Mesothelial cell of epicardium (in vitro differentiated cells): ENCODE measurements around the gene GNRHR. TPM values are rescaled to one million over a fixed set of nuclear protein-coding genes. Genes with fewer than 3 reads are reported as not detected.
"Not testable (repeated sequence)": the region's sequence is repeated elsewhere in the genome, so short reads cannot be mapped to it uniquely, and the experiment has no call there.

Experiments used
- DNase-seq, 2 experiments: peaks; one replicate each; pipeline ENCODE4 v3.0.0; 2021; ENCODE audit warnings: low spot score in 2 of 2; ENCODE audit not compliant: unreplicated experiment in 2 of 2
- H3K27ac Mint-ChIP-seq: 2 replicates; pipeline ENCODE4 v1.8.0; 2021; ENCODE audit warnings: mixed read lengths
- H3K27me3 Mint-ChIP-seq: 2 replicates; pipeline ENCODE4 v1.8.0; 2021; ENCODE audit warnings: low read depth, mixed read lengths
- H3K36me3 Mint-ChIP-seq: 2 replicates; pipeline ENCODE4 v1.8.0; 2021; ENCODE audit warnings: mixed read lengths
- H3K4me1 Mint-ChIP-seq: 2 replicates; pipeline ENCODE4 v1.8.0; 2021; ENCODE audit warnings: mixed read lengths
- H3K4me3 Mint-ChIP-seq: 2 replicates; pipeline ENCODE4 v1.8.0; 2021; ENCODE audit warnings: mild to moderate bottlenecking, moderate library complexity, mixed read lengths
- H3K9me3 Mint-ChIP-seq: 2 replicates; pipeline ENCODE4 v1.8.0; 2021; ENCODE audit warnings: mixed read lengths
- CTCF ChIP-seq: fragments of 200-600 bp; sonication (generic); IDR thresholded peaks from one replicate; pipeline ENCODE4 v1.5.0; 2021; ENCODE audit warnings: antibody characterized with exemption; ENCODE audit not compliant: unreplicated experiment
- total RNA-seq: library from RNA; stranded (reverse); gene quantifications from 3 replicates; pipeline ENCODE4 v1.2.1, GENCODE V29; 2021

GNRHR gene
- total RNA-seq, 1 donor from 2014 or later = not detected

GRCh38 chr4:67762086-67762485 lies 7.9 kb upstream of the GNRHR start:
- Mint-ChIP-seq H3K9me3 (peaks cover 3% of the 10 kb centered on the region), H3K4me3 (no peak overlapping the region), H3K27me3 (no peaks in the 10 kb centered on the region), H3K27ac (no peak overlapping the region), H3K4me1 (no peaks in the 10 kb centered on the region), H3K36me3 (no peaks in the 10 kb centered on the region)
- no peak for DNase-seq
- TF ChIP-seq CTCF = no peak

- not testable (repeated sequence) for DNase-seq, H3K4me1 Mint-ChIP-seq, H3K9me3 Mint-ChIP-seq, H3K36me3 Mint-ChIP-seq, H3K4me3 Mint-ChIP-seq, H3K27me3 Mint-ChIP-seq, H3K27ac Mint-ChIP-seq
These were observed 2.8 kb upstream of the GNRHR start for GRCh38 chr4:67756991-67757390.

- Mint-ChIP-seq H3K27ac (no peak overlapping the region), H3K36me3 (no peaks in the 10 kb centered on the region), H3K4me1 (peaks cover 5% of the 10 kb centered on the region), H3K9me3 (no peaks in the 10 kb centered on the region), H3K4me3 (no peak overlapping the region), H3K27me3 (no peaks in the 10 kb centered on the region)
- DNase-seq = no peak
- TF ChIP-seq CTCF = no peak
These were observed 1.8 kb upstream of the GNRHR start for GRCh38 chr4:67755974-67756373.

- Mint-ChIP-seq H3K4me3 (no peak overlapping the region), H3K27ac (no peak overlapping the region), H3K9me3 (no peaks in the 10 kb centered on the region), H3K4me1 (peaks cover 5% of the 10 kb centered on the region), H3K27me3 (no peaks in the 10 kb centered on the region), H3K36me3 (no peaks in the 10 kb centered on the region)
- DNase-seq = no peak
- no peak for TF ChIP-seq CTCF
These were observed 2.9 kb downstream of the GNRHR start for GRCh38 chr4:67751260-67751659.

GRCh38 chr4:67750691-67751090 lies 3.5 kb downstream of the GNRHR start:
- H3K9me3 Mint-ChIP-seq = no peaks in the 10 kb centered on the region
- H3K27me3 Mint-ChIP-seq = no peaks in the 10 kb centered on the region
- H3K4me1 Mint-ChIP-seq = peaks cover 5% of the 10 kb centered on the region

GRCh38 chr4:67749286-67749685 lies 4.9 kb downstream of the GNRHR start:
- no peak for TF ChIP-seq CTCF
- no peak for DNase-seq
- no peak overlapping the region for H3K4me3 Mint-ChIP-seq
- H3K27me3 Mint-ChIP-seq = no peaks in the 10 kb centered on the region
- H3K4me1 Mint-ChIP-seq = peaks cover 5% of the 10 kb centered on the region
- no peaks in the 10 kb centered on the region for H3K36me3 Mint-ChIP-seq
- no peak overlapping the region for H3K27ac Mint-ChIP-seq
- H3K9me3 Mint-ChIP-seq = no peaks in the 10 kb centered on the region

More at GRCh38 chr4:67750691-67751090, 3.5 kb downstream of the GNRHR start:
- DNase-seq = no peak
- Mint-ChIP-seq H3K27ac (no peak overlapping the region), H3K36me3 (no peaks in the 10 kb centered on the region), H3K4me3 (no peak overlapping the region)
- no peak for TF ChIP-seq CTCF
